ENCODE measurements around the gene CCL22. TPM values are rescaled to one million over a fixed set of nuclear protein-coding genes. Genes with fewer than 3 reads are reported as not detected.

Gene CCL22
- total RNA-seq, 1 experiment from 2014 or later = not detected

DNA sequence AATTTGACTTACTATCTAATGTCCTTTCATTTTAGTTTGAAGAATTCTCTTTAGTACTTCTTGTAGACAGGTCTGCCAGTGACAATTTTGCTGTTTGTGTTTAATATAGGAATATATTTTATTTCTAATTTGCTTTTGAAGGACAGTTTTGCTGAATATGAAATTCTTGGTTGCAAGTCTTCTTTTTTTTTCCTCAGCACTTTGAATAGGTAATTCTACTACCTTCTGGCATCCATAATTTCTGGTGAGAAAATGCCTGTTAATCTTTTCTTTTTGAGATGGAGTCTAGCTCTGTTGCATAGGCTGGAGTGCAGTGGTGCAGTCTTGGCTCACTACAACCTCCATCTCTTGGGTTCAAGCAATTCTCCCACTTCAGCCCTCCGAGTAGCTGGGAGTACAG, 25.2 kb upstream of the CCL22 start:
- Histone ChIP-seq H3K23me2 (ENCODE audit: insufficient read length, low read depth, low read length, poor library complexity, severe bottlenecking) (no peaks in the 10 kb centered on the region), H4K8ac (replicated peaks; ENCODE audit: insufficient read length, low read depth, low read length) (no peak overlapping the region), H3K9ac (ENCODE audit: extremely low read depth, insufficient read length, low read length) (no peak overlapping the region), H3K4me2 (ENCODE audit: insufficient read depth, insufficient read length, low read length) (no peak overlapping the region), H3K56ac (ENCODE audit: insufficient read length, low read depth, low read length) (no peak overlapping the region), H2BK5ac (ENCODE audit: insufficient read length, low read length) (no peak overlapping the region), H3K4me1 (ENCODE audit: insufficient read depth, low read length) (no peaks in the 10 kb centered on the region), H2BK15ac (ENCODE audit: low read depth, low read length) (no peak overlapping the region), H3K79me2 (ENCODE audit: insufficient read depth, low read length) (no peaks in the 10 kb centered on the region), H3T11ph (ENCODE audit: low read length) (no peak overlapping the region), H3K79me1 (ENCODE audit: insufficient read depth, low read depth, low read length, poor library complexity, severe bottlenecking) (no peaks in the 10 kb centered on the region), H4K91ac (ENCODE audit: insufficient read length, low read depth, low read length) (no peak overlapping the region), H2AFZ (ENCODE audit: low read length) (no peak overlapping the region), H3K23ac (ENCODE audit: insufficient read length, low read depth, low read length) (no peak overlapping the region), H3K18ac (ENCODE audit: insufficient read length, low read depth, low read length) (no peak overlapping the region), H3K9me3 (ENCODE audit: control insufficient read depth, low read depth, low read length) (no peaks in the 10 kb centered on the region), H2BK120ac (ENCODE audit: low read depth, low read length, poor library complexity, severe bottlenecking) (no peak overlapping the region), H2BK20ac (ENCODE audit: low read depth, low read length, poor library complexity, severe bottlenecking) (no peak overlapping the region), H4K20me1 (ENCODE audit: control insufficient read depth, insufficient read depth, insufficient read length) (no peaks in the 10 kb centered on the region), H3K27me3 (ENCODE audit: insufficient read depth, low read length) (no peaks in the 10 kb centered on the region), H3K27ac (ENCODE audit: insufficient read length, low read depth, low read length) (no peak overlapping the region), H2AK5ac (ENCODE audit: insufficient read length, low read length) (no peak overlapping the region), H2BK12ac (ENCODE audit: insufficient read length, low read depth, low read length) (no peak overlapping the region), H4K5ac (ENCODE audit: insufficient read length, low read depth, low read length) (no peak overlapping the region), H3K14ac (ENCODE audit: insufficient read depth, low read length) (no peak overlapping the region), H3K4ac (ENCODE audit: low read depth, low read length) (no peak overlapping the region)
- no CpG with 5 or more reads among the region's 1 CpG for WGBS (ENCODE audit: extremely low coverage, insufficient read length, low lambda C conversion rate)
- Mint-ChIP-seq H3K27ac (no peak overlapping the region), H3K4me1 (no peaks in the 10 kb centered on the region), H3K9me3 (peaks cover 2 to 3% of the 10 kb centered on the region in 2 experiments; a peak in 3 of 5 replicates), H3K36me3 (ENCODE audit: insufficient read depth in 1 of 3, low read depth in 3 of 3) (no peaks in the 10 kb centered on the region), H3K27me3 (ENCODE audit: low read depth) (peaks cover 7% of the 10 kb centered on the region), H3K4me3 (no peak overlapping the region)
- DNase-seq = no peak
- TF ChIP-seq, protein P1, sequence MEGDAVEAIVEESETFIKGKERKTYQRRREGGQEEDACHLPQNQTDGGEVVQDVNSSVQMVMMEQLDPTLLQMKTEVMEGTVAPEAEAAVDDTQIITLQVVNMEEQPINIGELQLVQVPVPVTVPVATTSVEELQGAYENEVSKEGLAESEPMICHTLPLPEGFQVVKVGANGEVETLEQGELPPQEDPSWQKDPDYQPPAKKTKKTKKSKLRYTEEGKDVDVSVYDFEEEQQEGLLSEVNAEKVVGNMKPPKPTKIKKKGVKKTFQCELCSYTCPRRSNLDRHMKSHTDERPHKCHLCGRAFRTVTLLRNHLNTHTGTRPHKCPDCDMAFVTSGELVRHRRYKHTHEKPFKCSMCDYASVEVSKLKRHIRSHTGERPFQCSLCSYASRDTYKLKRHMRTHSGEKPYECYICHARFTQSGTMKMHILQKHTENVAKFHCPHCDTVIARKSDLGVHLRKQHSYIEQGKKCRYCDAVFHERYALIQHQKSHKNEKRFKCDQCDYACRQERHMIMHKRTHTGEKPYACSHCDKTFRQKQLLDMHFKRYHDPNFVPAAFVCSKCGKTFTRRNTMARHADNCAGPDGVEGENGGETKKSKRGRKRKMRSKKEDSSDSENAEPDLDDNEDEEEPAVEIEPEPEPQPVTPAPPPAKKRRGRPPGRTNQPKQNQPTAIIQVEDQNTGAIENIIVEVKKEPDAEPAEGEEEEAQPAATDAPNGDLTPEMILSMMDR (conservative IDR thresholded peaks at IDR 0.05) = no peak

Data from H9 (cell line).